A549 treated with GW870086 at 1 μM for 4 hours (cell line): ENCODE measurements around the gene ZMYM5. TPM values are rescaled to one million over a fixed set of nuclear protein-coding genes. Genes with fewer than 3 reads are reported as not detected.

Experiments
- total RNA-seq: library from RNA; stranded (reverse); fragments of 200-300 nt; extraction: Qiagen RNA extraction; gene quantifications from 5 replicates; pipeline ENCODE4 v1.2.3, GENCODE V29; 2022; ENCODE audit warnings: low read depth

The ZMYM5 gene
- total RNA-seq, result 4.4 to 7.3 TPM (median 6.4 TPM) in 5 replicates

GRCh38 chr13:19863323-19864023, at the start of gene ZMYM5:
ZMYM5 (minus strand) TSS chr13:19863649; CDS start chr13:19852180, 11,469 bp downstream.

GRCh38 chr13:19782727-19783682, 80.4 kb downstream of the ZMYM5 start, which contains the start of gene PSPC1:
PSPC1 (minus strand) TSS chr13:19782945; CDS start chr13:19782757, 188 bp downstream.

Other genes with a start within 250 kb of the ZMYM5 start
- 11.6 to 13.3 TPM (median 12.5 TPM) in 5 replicates for gene MPHOSPH8, start 230.0 kb downstream of the ZMYM5 start, total RNA-seq
- 44.6 to 51.1 TPM (median 46.8 TPM) in 5 replicates for gene PSPC1, start 80.7 kb downstream of the ZMYM5 start, total RNA-seq
- 17.1 to 22.6 TPM (median 19.2 TPM) in 5 replicates for gene ZMYM2, start 95.1 kb upstream of the ZMYM5 start, total RNA-seq